GM13976 (cell line): ENCODE data around the gene ABCA10.

ENCODE experiments used
- DNase-seq: peaks from one replicate; pipeline ENCODE4 v3.0.0; 2012; ENCODE audit warnings: low spot score
- in situ Hi-C: fragments of 300-500 bp; cut with MboI; formaldehyde crosslinking; loops from one replicate; pipeline ENCODE4 v1.12.0; 2022; ENCODE audit warnings: low sequenced_read_pairs, mixed read lengths, inconsistent platforms; ENCODE audit not compliant: unreplicated experiment
- TF ChIP-seq, protein P1 (sequence below): IDR thresholded peaks from 2 replicates; pipeline ENCODE4 v1.5.1; 2012; ENCODE audit warnings: borderline replicate concordance, mild to moderate bottlenecking; ENCODE audit not compliant: insufficient read depth; ENCODE audit errors: extremely low read depth, missing control alignments, control extremely low read depth

ABCA10 gene

DNA sequence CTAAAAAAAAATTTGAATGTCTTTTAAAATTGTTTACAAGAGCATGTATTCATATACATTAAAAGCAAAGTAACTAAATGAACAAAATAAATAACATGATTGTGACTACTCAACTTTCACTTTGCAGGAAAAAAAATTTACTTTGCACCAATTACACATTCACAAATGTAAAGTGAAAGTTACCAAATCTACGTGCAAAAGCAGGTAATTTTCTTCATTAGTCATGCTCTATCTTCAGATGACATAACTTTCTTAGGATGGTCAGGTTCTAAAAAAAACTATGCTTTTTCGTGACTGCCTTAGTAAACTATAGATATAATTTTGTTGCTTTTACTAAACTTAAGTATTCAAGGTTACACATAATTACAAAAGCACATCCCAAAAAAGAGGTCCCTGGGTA lies 17.0 kb upstream of the ABCA10 start:
- in situ Hi-C loops, result loop anchor here (25.0 kb wide), 1 partner anchor 708 kb away; no protein-coding TSS in a partner anchor
- TF ChIP-seq, protein P1, sequence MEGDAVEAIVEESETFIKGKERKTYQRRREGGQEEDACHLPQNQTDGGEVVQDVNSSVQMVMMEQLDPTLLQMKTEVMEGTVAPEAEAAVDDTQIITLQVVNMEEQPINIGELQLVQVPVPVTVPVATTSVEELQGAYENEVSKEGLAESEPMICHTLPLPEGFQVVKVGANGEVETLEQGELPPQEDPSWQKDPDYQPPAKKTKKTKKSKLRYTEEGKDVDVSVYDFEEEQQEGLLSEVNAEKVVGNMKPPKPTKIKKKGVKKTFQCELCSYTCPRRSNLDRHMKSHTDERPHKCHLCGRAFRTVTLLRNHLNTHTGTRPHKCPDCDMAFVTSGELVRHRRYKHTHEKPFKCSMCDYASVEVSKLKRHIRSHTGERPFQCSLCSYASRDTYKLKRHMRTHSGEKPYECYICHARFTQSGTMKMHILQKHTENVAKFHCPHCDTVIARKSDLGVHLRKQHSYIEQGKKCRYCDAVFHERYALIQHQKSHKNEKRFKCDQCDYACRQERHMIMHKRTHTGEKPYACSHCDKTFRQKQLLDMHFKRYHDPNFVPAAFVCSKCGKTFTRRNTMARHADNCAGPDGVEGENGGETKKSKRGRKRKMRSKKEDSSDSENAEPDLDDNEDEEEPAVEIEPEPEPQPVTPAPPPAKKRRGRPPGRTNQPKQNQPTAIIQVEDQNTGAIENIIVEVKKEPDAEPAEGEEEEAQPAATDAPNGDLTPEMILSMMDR, result no peak
- peak; percentile 7 for DNase-seq

DNA sequence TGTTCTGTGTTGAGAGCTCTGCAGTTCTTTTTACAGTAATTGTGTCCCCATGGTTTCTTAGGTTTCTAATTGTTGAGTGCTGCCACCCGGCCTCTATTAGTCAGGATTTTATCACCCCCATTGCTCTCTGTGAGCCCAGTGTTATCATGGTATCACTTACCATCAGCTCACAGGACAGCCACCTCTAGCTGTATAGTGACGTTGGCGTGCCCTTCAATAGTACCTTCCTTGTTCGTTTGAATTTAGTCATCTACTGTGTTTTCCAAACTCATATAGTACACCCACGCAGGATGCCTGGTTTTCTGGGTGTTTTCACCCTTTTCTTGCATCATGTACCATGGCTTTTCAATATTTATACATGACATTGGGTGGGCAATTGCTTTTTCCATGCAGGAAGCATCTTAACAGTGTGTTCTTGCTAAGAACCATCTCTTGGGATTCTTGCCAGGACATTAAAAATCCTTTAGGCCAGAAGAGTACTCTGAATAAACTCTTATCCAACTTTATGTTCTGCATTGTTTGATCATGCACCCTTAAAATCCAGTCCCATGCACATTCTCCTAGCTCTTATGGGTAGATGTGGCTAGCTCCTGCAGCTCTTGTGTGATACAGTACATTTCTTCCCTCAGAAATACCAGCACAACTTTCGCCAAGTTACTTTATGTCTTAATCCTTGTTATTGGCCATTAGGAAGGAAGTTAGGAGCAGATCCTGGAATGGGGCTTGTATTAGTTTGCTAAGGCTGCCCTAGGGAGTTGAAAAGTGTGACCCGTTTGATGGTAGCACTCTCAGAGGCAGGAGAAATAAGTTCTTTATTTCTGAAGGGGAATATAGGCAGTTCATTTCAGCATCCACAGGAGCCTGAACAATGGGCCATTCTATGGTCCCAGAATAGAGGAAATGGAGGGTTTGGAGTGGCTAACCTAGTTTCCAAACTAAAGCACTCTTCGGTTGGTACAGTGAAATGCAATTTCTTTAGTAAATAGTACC lies 11.3 kb upstream of the ABCA10 start:
- in situ Hi-C loops, result loop anchor here (25.0 kb wide), 1 partner anchor 703 kb away; no protein-coding TSS in a partner anchor
- DNase-seq, result no peak
- TF ChIP-seq, protein P1, result no peak

DNA sequence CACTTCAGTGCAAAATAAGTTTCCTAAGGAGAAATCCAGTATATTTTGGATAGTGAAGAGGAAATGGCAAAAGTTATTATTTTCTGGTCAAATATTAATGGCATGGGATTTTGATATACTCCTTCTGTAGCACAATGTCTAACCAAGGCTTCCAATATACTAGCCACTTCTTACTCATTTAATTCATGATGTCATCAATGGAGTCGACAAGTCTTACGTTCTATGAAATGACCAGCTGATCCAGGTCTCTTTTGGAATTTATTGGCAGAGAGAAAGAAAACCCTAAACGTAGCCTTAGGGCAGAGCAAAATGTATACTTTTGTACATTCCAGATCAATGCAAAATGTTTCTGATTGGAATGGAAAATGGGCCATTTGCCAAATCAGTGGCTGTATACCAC lies 8.3 kb upstream of the ABCA10 start:
- TF ChIP-seq, protein P1, result no peak
- DNase-seq, result no peak
- in situ Hi-C loops, result loop anchor here (25.0 kb wide), 1 partner anchor 700 kb away; no protein-coding TSS in a partner anchor

DNA sequence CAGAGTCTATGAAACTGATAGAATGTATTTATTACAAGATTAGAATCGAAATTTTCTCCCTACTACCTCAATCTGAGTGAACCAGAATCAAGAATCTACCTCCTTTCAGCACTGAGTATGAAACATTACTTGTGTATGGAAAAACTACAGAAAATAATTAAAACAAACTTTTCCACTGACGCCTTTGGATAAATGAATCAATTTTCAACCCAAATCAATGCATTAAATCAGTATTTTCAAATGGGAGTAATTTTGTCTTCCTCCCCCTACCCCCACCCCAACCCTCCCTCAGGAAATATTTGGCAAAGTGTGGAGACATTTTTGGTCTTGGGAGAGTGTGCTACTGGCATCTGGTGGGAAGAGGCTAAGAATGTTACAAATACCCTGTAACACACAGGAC lies 7.8 kb upstream of the ABCA10 start:
- in situ Hi-C loops, result loop anchor here (25.0 kb wide), 1 partner anchor 699 kb away; no protein-coding TSS in a partner anchor
- TF ChIP-seq, protein P1, result no peak
- DNase-seq, result no peak

DNA sequence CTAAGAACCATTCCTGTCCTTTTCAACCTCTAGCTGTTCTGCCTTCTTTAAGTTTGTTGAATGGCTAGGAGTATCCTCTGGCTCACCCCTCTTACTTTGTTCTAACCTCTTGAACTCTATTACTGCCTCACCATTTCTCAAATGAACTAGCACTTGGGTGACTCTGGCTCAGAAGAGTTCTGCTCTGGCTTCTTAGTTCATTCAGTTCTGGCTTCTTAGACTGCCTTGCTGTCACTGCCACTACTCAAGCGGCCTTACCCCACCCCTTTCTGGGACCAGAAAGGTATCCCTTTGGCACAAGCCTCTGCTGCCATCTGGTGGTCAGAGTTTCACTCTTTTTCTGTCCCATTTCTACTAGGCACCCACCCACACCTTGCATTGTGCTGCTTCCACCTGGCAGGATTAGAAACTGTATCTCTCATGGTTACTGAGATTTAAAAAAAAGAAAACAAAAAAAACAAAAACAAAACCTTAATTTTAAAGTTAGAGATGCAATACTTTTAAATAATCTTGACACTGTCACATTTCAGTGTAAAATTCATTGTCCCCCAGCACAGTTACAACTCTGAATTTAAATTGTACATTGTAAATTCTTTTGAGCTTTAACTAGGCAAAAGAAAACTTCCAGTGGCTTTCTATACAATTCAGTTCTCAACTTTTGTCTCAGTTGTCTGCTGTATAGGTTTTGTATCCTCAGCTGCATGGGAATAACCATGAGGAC lies 6.9 kb upstream of the ABCA10 start:
- DNase-seq, result peak; percentile 36
- in situ Hi-C loops, result loop anchor here (25.0 kb wide), 1 partner anchor 698 kb away; no protein-coding TSS in a partner anchor
- TF ChIP-seq, protein P1, result peak; percentile 49

DNA sequence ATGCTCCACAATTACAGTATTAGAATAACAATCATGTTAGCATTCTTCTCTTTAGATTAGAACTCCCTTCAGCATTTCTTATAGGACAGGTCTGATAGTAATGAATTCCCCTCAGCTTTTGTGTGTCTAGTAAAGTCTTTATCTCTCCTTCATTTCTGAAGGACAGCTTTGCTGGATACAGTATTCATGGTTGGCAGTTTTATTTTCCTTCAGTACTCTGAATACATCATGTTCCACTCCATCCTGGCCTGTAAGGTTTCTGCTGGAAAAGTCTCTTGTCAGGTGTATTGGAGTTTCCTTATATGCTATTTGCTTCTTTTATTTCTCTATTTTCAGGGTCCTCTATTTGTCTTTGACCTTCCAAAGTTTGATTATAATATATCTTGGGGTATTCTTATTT lies 4.0 kb upstream of the ABCA10 start:
- in situ Hi-C loops, result loop anchor here (25.0 kb wide), 1 partner anchor 695 kb away; no protein-coding TSS in a partner anchor
- no peak for DNase-seq
- TF ChIP-seq, protein P1, result no peak
